Measurements from ENCODE around the gene SNX24.
"Not testable (repeated sequence)": the region's sequence is repeated elsewhere in the genome, so short reads cannot be mapped to it uniquely, and the experiment has no call there.

The SNX24 gene

GRCh38 chr5:122967085-122967484, 121.7 kb downstream of the SNX24 start:
- CTCF ChIA-PET = no interaction called here
- POLR2A ChIA-PET = no interaction called here
- DNase-seq (ENCODE audit: low read depth, low spot score) = no peak

GRCh38 chr5:122967625-122968024, 122.2 kb downstream of the SNX24 start:
- DNase-seq (ENCODE audit: low read depth, low spot score) = no peak
- no peak for TF ChIP-seq CTCF (IDR thresholded peaks at IDR 0.05; ENCODE audit: insufficient read depth, low read length, missing control alignments)
- H3K4me3 ChIP-seq (ENCODE audit: low read depth, low read length) = no peak overlapping the region
- ChIA-PET CTCF (no interaction called here), POLR2A (no interaction called here)

More at GRCh38 chr5:122967085-122967484, 121.7 kb downstream of the SNX24 start:
- TF ChIP-seq CTCF (IDR thresholded peaks at IDR 0.05; ENCODE audit: insufficient read depth, low read length, missing control alignments) = no peak
- no peak overlapping the region for H3K4me3 ChIP-seq (ENCODE audit: low read depth, low read length)

GRCh38 chr5:122968056-122968455, 122.6 kb downstream of the SNX24 start:
- H3K4me3 ChIP-seq (ENCODE audit: low read depth, low read length); CTCF ChIA-PET; POLR2A ChIA-PET; DNase-seq (ENCODE audit: low read depth, low spot score): not testable (repeated sequence)

- H3K4me3 ChIP-seq (ENCODE audit: low read depth, low read length) = no peak overlapping the region
- CTCF ChIA-PET = no interaction called here
- POLR2A ChIA-PET = no interaction called here
- DNase-seq (ENCODE audit: low read depth, low spot score) = no peak
- TF ChIP-seq CTCF (IDR thresholded peaks at IDR 0.05; ENCODE audit: insufficient read depth, low read length, missing control alignments) = no peak
Measured at GRCh38 chr5:122971333-122971732, 125.9 kb downstream of the SNX24 start.

DNA sequence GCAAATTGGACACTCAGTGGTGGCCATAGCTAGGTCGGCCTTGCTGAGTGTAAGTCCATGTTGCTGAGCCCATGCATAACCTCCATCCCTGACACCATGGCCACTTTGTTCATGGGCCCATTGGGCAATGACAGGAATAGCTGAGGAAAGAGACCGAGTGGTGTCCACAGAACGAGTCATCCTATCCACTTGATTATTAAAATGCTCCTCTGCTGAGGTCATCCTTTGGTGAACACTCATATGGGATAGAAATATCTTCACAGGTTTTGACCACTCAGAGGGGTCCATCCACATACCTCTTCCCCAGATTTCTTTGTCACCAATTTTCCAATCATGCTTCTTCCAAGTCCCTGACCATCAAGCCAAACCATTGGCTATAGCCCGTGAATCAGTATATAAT, 127.5 kb downstream of the SNX24 start:
- no peak overlapping the region for H3K4me3 ChIP-seq (ENCODE audit: low read depth, low read length)
- DNase-seq (ENCODE audit: low read depth, low spot score) = no peak
- no peak for TF ChIP-seq CTCF (IDR thresholded peaks at IDR 0.05; ENCODE audit: insufficient read depth, low read length, missing control alignments)
- CTCF ChIA-PET = no interaction called here
- POLR2A ChIA-PET = no interaction called here

GRCh38 chr5:122973759-122974158, 128.3 kb downstream of the SNX24 start:
- CTCF ChIA-PET = not testable (repeated sequence)

GRCh38 chr5:122974251-122974650, 128.8 kb downstream of the SNX24 start:
- CTCF ChIA-PET; H3K4me3 ChIP-seq (ENCODE audit: low read depth, low read length); POLR2A ChIA-PET; DNase-seq (ENCODE audit: low read depth, low spot score): not testable (repeated sequence)

More at GRCh38 chr5:122973759-122974158, 128.3 kb downstream of the SNX24 start:
- H3K4me3 ChIP-seq (ENCODE audit: low read depth, low read length); POLR2A ChIA-PET; DNase-seq (ENCODE audit: low read depth, low spot score): not testable (repeated sequence)

DNA sequence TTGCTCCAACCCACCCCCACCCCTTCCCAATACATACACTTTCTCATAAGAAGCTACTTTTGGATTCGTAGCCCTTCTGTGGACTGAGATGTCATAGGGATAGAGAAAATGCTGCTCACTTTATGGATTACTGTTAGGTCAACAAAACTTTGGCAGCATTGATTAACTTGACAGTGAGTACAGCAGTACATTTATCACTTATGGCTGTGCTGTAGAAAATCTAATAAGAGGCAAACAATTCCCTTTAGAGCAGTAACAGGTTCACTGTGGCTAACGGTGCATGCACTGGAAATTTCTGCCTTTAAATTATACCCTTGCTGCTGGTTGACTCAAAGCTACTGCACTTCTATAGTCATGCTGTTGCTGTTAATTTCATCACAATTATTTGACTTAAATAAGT, 131.9 kb downstream of the SNX24 start:
- POLR2A ChIA-PET = no interaction called here
- no peak for DNase-seq (ENCODE audit: low read depth, low spot score)
- H3K4me3 ChIP-seq (ENCODE audit: low read depth, low read length) = no peak overlapping the region
- TF ChIP-seq CTCF (IDR thresholded peaks at IDR 0.05; ENCODE audit: insufficient read depth, low read length, missing control alignments) = no peak
- CTCF ChIA-PET = interaction anchor here (0.5 kb wide), 1 partner anchor 77 kb away, joined by 4 read pairs; no protein-coding TSS in a partner anchor
